ENCODE data around the gene PCSK6. TPM values are rescaled to one million over a fixed set of nuclear protein-coding genes. Genes with fewer than 3 reads are reported as not detected.

The PCSK6 gene
- total and polyA plus RNA-seq, 8 donors = 2.8 to 91.5 (median 17.8) TPM

DNA sequence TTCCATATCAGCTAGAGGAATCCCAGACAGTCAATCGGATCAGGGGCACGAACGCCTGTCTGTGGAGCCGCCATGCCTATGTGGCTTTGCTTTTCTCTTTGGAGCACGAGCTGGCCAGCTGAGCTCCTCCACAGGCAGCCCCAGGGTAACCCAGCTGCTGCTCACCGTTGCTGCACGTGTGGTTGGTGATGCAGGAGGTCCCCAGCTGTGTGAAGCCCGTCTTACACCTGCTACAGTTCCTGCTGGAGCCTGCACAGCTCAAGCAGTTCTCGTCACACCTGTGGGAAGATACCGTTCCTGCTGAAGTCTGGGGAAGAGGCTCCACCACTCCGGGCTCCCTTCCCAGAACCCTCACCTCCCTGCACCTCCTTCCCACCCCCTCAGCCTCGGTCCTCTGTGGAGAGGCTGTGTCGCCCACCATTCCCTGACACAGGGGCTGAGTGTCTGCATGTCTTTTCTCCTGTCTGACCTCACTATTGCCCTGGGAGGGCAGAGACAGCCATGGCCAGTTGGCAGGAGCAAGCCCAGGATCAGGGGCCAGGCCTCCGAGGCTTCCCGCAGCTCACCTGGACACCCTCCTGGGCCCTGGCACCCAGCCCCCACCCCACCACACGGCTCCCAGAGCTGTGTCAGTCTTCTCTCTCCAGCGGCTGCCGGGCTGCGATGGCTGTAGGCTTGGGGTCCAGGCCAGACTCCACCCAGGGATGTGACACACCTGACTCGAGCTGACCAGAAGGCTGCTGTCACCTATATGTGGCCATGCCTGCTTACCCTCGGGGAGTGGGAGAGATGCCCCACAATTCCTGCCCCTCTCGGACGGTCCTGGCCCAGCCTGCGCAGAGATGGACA is 182.2 kb downstream of the PCSK6 start:
- intact Hi-C loops (cut with DNase I; ENCODE audit: low total_unique reads) = loop anchor here (10.0 kb wide), 1 partner anchor 198 kb away; no protein-coding TSS in a partner anchor

GRCh38 chr15:101306341-101307047 is 183.0 kb downstream of the PCSK6 start:
- DNase-seq = no peak
- WGBS, 5 donors = 80 to 90% (median 85%) methylated on average over 10 of the region's 10 CpGs
- Histone ChIP-seq H3K27me3 (peaks cover 0 to 14% (median 0%) of the 10 kb centered on the region in 3 donors), H3K36me3 (peaks cover 0 to 13% (median 0%) of the 10 kb centered on the region in 4 donors), H3K9me3 (no peaks in the 10 kb centered on the region), H3K4me1 (no peaks in the 10 kb centered on the region), H3K4me3 (no peak overlapping the region), H3K27ac (no peak overlapping the region)
- TF ChIP-seq POLR2AphosphoS5 (IDR thresholded peaks at IDR 0.05) (no peak), POLR2A (IDR thresholded peaks at IDR 0.05) (no peak), CTCF (IDR thresholded peaks at IDR 0.05) (no peak), EP300 (IDR thresholded peaks at IDR 0.05) (no peak)
- intact Hi-C loops (cut with DNase I; ENCODE audit: low total_unique reads) = loop anchor here (10.0 kb wide), 1 partner anchor 198 kb away; no protein-coding TSS in a partner anchor

More for the DNA sequence above, 182.2 kb downstream of the PCSK6 start:
- WGBS, 5 donors = 66 to 79% (median 78%) methylated on average over 13 to 24 of the region's 24 CpGs
- peaks cover 0 to 13% (median 0%) of the 10 kb centered on the region in 4 donors for H3K36me3 ChIP-seq
- H3K27ac ChIP-seq = no peak overlapping the region
- H3K27me3 ChIP-seq = peaks cover 0 to 14% (median 0%) of the 10 kb centered on the region in 3 donors
- H3K4me1 ChIP-seq = no peaks in the 10 kb centered on the region
- no peak for DNase-seq
- no peak overlapping the region for H3K4me3 ChIP-seq
- H3K9me3 ChIP-seq = no peaks in the 10 kb centered on the region
- no peak for TF ChIP-seq POLR2A (IDR thresholded peaks at IDR 0.05)

DNA sequence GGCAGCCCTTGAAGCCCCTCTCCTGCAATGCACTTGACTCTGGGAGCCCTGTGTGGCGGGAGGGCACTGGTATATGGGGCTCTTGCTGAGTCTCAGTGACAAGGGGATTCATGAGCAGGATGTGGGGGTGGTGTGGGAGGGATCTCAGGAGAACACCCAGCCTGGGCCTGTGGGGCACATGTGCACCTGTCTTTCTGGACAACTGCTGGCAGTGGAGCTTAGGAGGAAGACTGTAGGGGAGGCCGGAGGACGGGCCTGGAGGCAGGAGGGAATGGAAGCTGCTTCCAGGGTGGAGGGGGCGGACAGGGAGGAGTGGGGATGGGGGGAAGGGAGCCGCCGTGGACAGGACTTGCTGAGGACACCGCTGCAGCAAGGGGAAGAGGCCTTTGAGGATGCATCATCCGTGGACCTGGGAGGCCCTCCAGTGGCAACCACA is 183.7 kb downstream of the PCSK6 start:
- peaks cover 0 to 13% (median 0%) of the 10 kb centered on the region in 4 donors for H3K36me3 ChIP-seq
- 82 to 91% (median 87%) methylated on average over 7 to 8 of the region's 8 CpGs for WGBS, 5 donors
- intact Hi-C loops (cut with DNase I; ENCODE audit: low total_unique reads) = loop anchor here (10.0 kb wide), 1 partner anchor 199 kb away; no protein-coding TSS in a partner anchor
- H3K9me3 ChIP-seq = no peaks in the 10 kb centered on the region
- no peak overlapping the region for H3K27ac ChIP-seq
- H3K4me3 ChIP-seq = no peak overlapping the region
- TF ChIP-seq POLR2AphosphoS5 (IDR thresholded peaks at IDR 0.05) (no peak), CTCF (IDR thresholded peaks at IDR 0.05) (no peak), POLR2A (IDR thresholded peaks at IDR 0.05) (no peak), EP300 (IDR thresholded peaks at IDR 0.05) (no peak)
- DNase-seq = no peak
- peaks cover 0 to under 1% (median under 1%) of the 10 kb centered on the region in 4 donors for H3K4me1 ChIP-seq
- peaks cover 0 to 14% (median 0%) of the 10 kb centered on the region in 3 donors for H3K27me3 ChIP-seq

- Histone ChIP-seq H3K4me1 (peaks cover 0 to 8% (median 3%) of the 10 kb centered on the region in 4 donors), H3K27me3 (no peaks in the 10 kb centered on the region), H3K4me3 (no peak overlapping the region), H3K27ac (no peak overlapping the region), H3K36me3 (no peaks in the 10 kb centered on the region), H3K9me3 (no peaks in the 10 kb centered on the region)
- TF ChIP-seq EP300 (IDR thresholded peaks at IDR 0.05) (no peak), POLR2A (IDR thresholded peaks at IDR 0.05) (no peak), CTCF (IDR thresholded peaks at IDR 0.05) (no peak), POLR2AphosphoS5 (IDR thresholded peaks at IDR 0.05) (no peak)
- DNase-seq = no peak
- 72 to 85% (median 81%) methylated on average over 3 to 4 of the region's 4 CpGs for WGBS, 5 donors
- intact Hi-C loops (cut with DNase I; ENCODE audit: low total_unique reads) = loop anchor here (10.0 kb wide), 1 partner anchor 201 kb away; no protein-coding TSS in a partner anchor
Observed at GRCh38 chr15:101303408-101303807, 186.1 kb downstream of the PCSK6 start.

Measured in stomach (tissue), 9 donors.